Right lobe of liver (tissue), 4 donors: Measurements from ENCODE around the gene NRXN2.
A peak's percentile ranks its signal among the peaks of the same experiment; 100 is the strongest.

Source experiments
- POLR2A ChIP-seq: fragments of 450-650 bp; IDR thresholded peaks from one replicate; pipeline ENCODE4 v1.6.1; 2017; ENCODE audit warnings: antibody characterized with exemption, mild to moderate bottlenecking
- TF ChIP-seq, protein P1 (sequence below), 4 donors: fragments of 200-600 bp in 3 of 4; fragments of 450-650 bp in 1 of 4; IDR thresholded peaks; one replicate each; pipeline versions ENCODE4 v1.5.1 to v1.8.0; 2016 to 2022; ENCODE audit warnings: antibody characterized with exemption in 4 of 4, mild to moderate bottlenecking in 2 of 4
- donor health status: DM: no; HTN: no; CAD: no.
- donor health status: DM: no; HTN: no; CAD: no.
- donor health status: DM: no; HTN: yes; CAD: no.

DNA sequence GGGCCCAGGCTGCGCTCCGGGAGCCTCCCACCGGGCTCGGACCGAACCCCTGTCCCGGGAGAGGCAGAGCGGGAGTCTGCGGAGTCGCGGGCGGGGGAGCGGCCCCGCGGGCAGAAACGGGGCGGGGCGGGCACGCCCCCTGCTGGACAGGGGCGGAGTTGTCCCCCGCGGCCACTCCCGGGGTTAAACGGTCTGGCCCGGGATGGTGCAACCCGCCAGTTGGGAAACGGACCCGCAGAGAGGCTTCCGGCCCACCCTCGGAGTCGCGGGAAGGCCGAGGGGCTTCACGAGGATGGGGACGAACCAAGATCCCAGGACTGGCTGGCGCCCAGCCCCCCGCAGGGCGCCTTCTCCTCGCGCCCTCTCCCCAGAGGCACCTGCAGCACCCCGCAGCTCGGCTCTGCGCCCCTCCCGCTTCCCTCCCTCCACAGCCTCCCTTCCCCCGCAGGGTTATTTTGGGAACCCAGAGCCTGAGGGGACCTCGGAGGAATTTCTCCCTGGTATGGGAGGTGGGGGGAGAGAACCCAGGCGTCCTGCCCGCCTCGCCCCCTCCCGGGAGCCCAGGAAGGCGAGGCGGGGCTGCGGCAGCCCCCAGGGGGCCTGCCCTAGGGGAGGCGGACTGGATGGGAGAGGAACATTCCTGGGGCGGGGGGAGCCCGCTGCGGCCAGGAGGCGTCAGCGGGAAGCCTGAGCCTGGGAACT is 20.0 kb upstream of the NRXN2 start:
- TF ChIP-seq, protein P1, sequence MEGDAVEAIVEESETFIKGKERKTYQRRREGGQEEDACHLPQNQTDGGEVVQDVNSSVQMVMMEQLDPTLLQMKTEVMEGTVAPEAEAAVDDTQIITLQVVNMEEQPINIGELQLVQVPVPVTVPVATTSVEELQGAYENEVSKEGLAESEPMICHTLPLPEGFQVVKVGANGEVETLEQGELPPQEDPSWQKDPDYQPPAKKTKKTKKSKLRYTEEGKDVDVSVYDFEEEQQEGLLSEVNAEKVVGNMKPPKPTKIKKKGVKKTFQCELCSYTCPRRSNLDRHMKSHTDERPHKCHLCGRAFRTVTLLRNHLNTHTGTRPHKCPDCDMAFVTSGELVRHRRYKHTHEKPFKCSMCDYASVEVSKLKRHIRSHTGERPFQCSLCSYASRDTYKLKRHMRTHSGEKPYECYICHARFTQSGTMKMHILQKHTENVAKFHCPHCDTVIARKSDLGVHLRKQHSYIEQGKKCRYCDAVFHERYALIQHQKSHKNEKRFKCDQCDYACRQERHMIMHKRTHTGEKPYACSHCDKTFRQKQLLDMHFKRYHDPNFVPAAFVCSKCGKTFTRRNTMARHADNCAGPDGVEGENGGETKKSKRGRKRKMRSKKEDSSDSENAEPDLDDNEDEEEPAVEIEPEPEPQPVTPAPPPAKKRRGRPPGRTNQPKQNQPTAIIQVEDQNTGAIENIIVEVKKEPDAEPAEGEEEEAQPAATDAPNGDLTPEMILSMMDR (IDR thresholded peaks at IDR 0.05): peak; percentile 88 to 97 (median 94)
- TF ChIP-seq POLR2A: no peak
